ENCODE data around the gene CPM.

The CPM gene

GRCh38 chr12:68882251-68882964 is 50.6 kb downstream of the CPM start:
- no peak overlapping the region for H3K4me3 ChIP-seq (replicated peaks; ENCODE audit: insufficient read depth, low read length)
- no peak for DNase-seq (ENCODE audit: low read depth in 1 of 2, low spot score in 1 of 2)
- TF ChIP-seq CTCF (IDR thresholded peaks at IDR 0.05; ENCODE audit: insufficient read depth, low read length): no peak
- no peak for TF ChIP-seq REST (IDR thresholded peaks at IDR 0.05; ENCODE audit: insufficient replicate concordance, low read depth)
- no peak for TF ChIP-seq SPI1 (IDR thresholded peaks at IDR 0.05; ENCODE audit: borderline replicate concordance, low read depth)
- TF ChIP-seq POLR2AphosphoS5 (IDR thresholded peaks at IDR 0.05; ENCODE audit: low read depth): no peak
- TF ChIP-seq GABPA (IDR thresholded peaks at IDR 0.05; ENCODE audit: low read depth): no peak
- no peaks in the 10 kb centered on the region for H3K27me3 ChIP-seq (ENCODE audit: insufficient read depth, poor library complexity, severe bottlenecking)
- H3K27ac ChIP-seq (replicated peaks): no peak overlapping the region

GRCh38 chr12:68880660-68881325 is 52.2 kb downstream of the CPM start:
- no peak overlapping the region for H3K4me3 ChIP-seq (replicated peaks; ENCODE audit: insufficient read depth, low read length)
- TF ChIP-seq GABPA (IDR thresholded peaks at IDR 0.05; ENCODE audit: low read depth) (no peak), CTCF (IDR thresholded peaks at IDR 0.05; ENCODE audit: insufficient read depth, low read length) (no peak), POLR2AphosphoS5 (IDR thresholded peaks at IDR 0.05; ENCODE audit: low read depth) (no peak), REST (IDR thresholded peaks at IDR 0.05; ENCODE audit: insufficient replicate concordance, low read depth) (no peak)
- no peaks in the 10 kb centered on the region for H3K27me3 ChIP-seq (ENCODE audit: insufficient read depth, poor library complexity, severe bottlenecking)
- no peak overlapping the region for H3K27ac ChIP-seq (replicated peaks)
- no peak for DNase-seq (ENCODE audit: low read depth in 1 of 2, low spot score in 1 of 2)

GRCh38 chr12:68878846-68879245 is 54.1 kb downstream of the CPM start:
- H3K4me3 ChIP-seq (replicated peaks; ENCODE audit: insufficient read depth, low read length): no peak overlapping the region
- no peak for DNase-seq (ENCODE audit: low read depth in 1 of 2, low spot score in 1 of 2)
- H3K27ac ChIP-seq (replicated peaks): no peak overlapping the region
- H3K27me3 ChIP-seq (ENCODE audit: insufficient read depth, poor library complexity, severe bottlenecking): no peaks in the 10 kb centered on the region
- TF ChIP-seq GABPA (IDR thresholded peaks at IDR 0.05; ENCODE audit: low read depth) (no peak), REST (IDR thresholded peaks at IDR 0.05; ENCODE audit: insufficient replicate concordance, low read depth) (no peak), POLR2AphosphoS5 (IDR thresholded peaks at IDR 0.05; ENCODE audit: low read depth) (no peak)

Measured in HL-60 (cell line).